Lower leg skin (tissue), 4 donors: ENCODE measurements around the gene LDOC1. TPM values are rescaled to one million over a fixed set of nuclear protein-coding genes. Genes with fewer than 3 reads are reported as not detected.

Experiments
- DNase-seq, 2 donors: peaks; one replicate each; pipeline ENCODE4 v3.0.0-alpha.2; 2019; ENCODE audit warnings: low spot score in 2 of 2
- H3K4me3 ChIP-seq: fragments of 200-600 bp; sonication (generic); 2 replicates; pipeline ENCODE4 v1.5.1; 2017; ENCODE audit warnings: mild to moderate bottlenecking, low read depth; ENCODE audit not compliant: poor library complexity, severe bottlenecking
- POLR2A ChIP-seq, 2 donors: fragments of 450-650 bp; IDR thresholded peaks; one replicate each; pipeline ENCODE4 v1.6.1; 2016 to 2017; ENCODE audit warnings: antibody characterized with exemption in 2 of 2, mild to moderate bottlenecking in 1 of 2, moderate library complexity in 1 of 2
- WGBS, 2 donors: methylation state at CpG; one replicate each; pipeline ENCODE4 v1.1.5; 2018; 5-methylcytosine and 5-hydroxymethylcytosine counted together
- intact Hi-C: fragments of 100-400 bp; cut with DNase I; formaldehyde crosslinking; loops from one replicate; pipeline ENCODE4 v1.15.0; 2023; ENCODE audit warnings: low total_unique reads
- total RNA-seq, 4 donors: library from RNA; depleted of rRNA; stranded (reverse); fragments of >200 nt; gene quantifications; one replicate each; pipeline ENCODE4 v1.1.0, GENCODE V29; 2016
- TF ChIP-seq, protein P1 (sequence below), 3 donors: fragments of 450-650 bp; IDR thresholded peaks; one replicate each; pipeline ENCODE4 v1.5.1; 2016; ENCODE audit warnings: antibody characterized with exemption in 3 of 3, mild to moderate bottlenecking in 3 of 3, moderate library complexity in 2 of 3

LDOC1 gene
- total RNA-seq, 4 donors from 2014 or later = 3.8 to 11.1 (median 9.3) TPM

- no peak for DNase-seq
- 45 to 61% methylated on average over 3 of the region's 3 CpGs for WGBS, 2 donors
- TF ChIP-seq, protein P1, sequence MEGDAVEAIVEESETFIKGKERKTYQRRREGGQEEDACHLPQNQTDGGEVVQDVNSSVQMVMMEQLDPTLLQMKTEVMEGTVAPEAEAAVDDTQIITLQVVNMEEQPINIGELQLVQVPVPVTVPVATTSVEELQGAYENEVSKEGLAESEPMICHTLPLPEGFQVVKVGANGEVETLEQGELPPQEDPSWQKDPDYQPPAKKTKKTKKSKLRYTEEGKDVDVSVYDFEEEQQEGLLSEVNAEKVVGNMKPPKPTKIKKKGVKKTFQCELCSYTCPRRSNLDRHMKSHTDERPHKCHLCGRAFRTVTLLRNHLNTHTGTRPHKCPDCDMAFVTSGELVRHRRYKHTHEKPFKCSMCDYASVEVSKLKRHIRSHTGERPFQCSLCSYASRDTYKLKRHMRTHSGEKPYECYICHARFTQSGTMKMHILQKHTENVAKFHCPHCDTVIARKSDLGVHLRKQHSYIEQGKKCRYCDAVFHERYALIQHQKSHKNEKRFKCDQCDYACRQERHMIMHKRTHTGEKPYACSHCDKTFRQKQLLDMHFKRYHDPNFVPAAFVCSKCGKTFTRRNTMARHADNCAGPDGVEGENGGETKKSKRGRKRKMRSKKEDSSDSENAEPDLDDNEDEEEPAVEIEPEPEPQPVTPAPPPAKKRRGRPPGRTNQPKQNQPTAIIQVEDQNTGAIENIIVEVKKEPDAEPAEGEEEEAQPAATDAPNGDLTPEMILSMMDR (IDR thresholded peaks at IDR 0.05) = no peak
- TF ChIP-seq POLR2A (IDR thresholded peaks at IDR 0.05) = no peak
- intact Hi-C loops = no loop called here
- no peak overlapping the region for H3K4me3 ChIP-seq
Measured at GRCh38 chrX:141142946-141143345, 34.0 kb downstream of the LDOC1 start.

GRCh38 chrX:141133272-141133671 is 43.7 kb downstream of the LDOC1 start:
- TF ChIP-seq, protein P1 (IDR thresholded peaks at IDR 0.05) = no peak
- no peak for TF ChIP-seq POLR2A (IDR thresholded peaks at IDR 0.05)
- intact Hi-C loops = no loop called here
- no peak overlapping the region for H3K4me3 ChIP-seq
- DNase-seq = no peak
- WGBS, 2 donors = 48 to 55% methylated on average over 8 of the region's 8 CpGs

GRCh38 chrX:141127146-141127545 is 49.8 kb downstream of the LDOC1 start:
- intact Hi-C loops = no loop called here
- no peak overlapping the region for H3K4me3 ChIP-seq
- 74 to 79% methylated on average over 2 of the region's 2 CpGs for WGBS, 2 donors
- DNase-seq = no peak
- TF ChIP-seq, protein P1 (IDR thresholded peaks at IDR 0.05) = no peak
- no peak for TF ChIP-seq POLR2A (IDR thresholded peaks at IDR 0.05)

Other genes with a start within 250 kb of the LDOC1 start
- gene SPANXB1, start 174.5 kb downstream of the LDOC1 start, total RNA-seq = not detected
- not detected for gene SPANXC, start 65.4 kb upstream of the LDOC1 start, total RNA-seq